SK-N-MC (cell line): ENCODE data around the gene ACACA.
"Not testable (repeated sequence)": the region's sequence is repeated elsewhere in the genome, so short reads cannot be mapped to it uniquely, and the experiment has no call there.

ENCODE experiments used
- EZH2 ChIP-seq: fragments of 200-600 bp; sonication (generic); IDR thresholded peaks from one replicate; pipeline ENCODE4 v1.6.1; 2017; ENCODE audit warnings: antibody characterized with exemption
- POLR2AphosphoS5 ChIP-seq: IDR thresholded peaks from 2 replicates; pipeline ENCODE4 v1.6.1; 2012; ENCODE audit warnings: mild to moderate bottlenecking, low read depth, low read length, borderline replicate concordance

- not testable (repeated sequence) for TF ChIP-seq POLR2AphosphoS5, EZH2
These were observed 1.5 kb upstream of the ACACA start for GRCh38 chr17:37408145-37408479.
